ENCODE data around the gene SLC15A3.
A peak's percentile ranks its signal among the peaks of the same experiment; 100 is the strongest.

SLC15A3 gene

DNA sequence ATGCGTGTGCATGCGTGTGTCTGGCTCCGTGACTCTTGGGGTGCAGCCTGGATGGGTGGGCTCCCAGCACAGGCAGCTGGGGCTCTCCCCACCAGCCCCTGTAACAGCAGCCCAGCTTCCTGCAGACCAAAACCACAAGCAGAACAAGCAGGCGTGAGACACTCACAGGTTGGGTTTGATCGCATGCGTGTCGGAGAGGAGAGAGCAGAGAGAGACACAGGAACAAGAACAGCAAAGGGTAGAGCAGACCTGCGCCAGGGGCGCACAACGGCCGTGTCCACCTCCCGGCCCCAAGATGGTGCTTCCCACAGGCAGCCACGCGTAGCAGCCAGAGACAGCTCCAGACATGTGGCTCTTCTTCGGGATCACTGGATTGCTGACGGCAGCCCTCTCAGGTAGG lies 19.5 kb upstream of the SLC15A3 start, which contains the start of gene CD6:
TSS of gene CD6 (plus strand) at position 161 of the 400 bp plus-strand sequence. CDS start at position 347, 186 bp downstream.
- Histone ChIP-seq H2BK120ac (ENCODE audit: low read depth, low read length) (peak within 1 kb of the TSS; percentile 73), H3K79me1 (ENCODE audit: low read depth, low read length) (no peaks in the 10 kb centered on the region)
- WGBS, 2 donors (ENCODE audit: extremely low coverage in 2 of 2, insufficient read length in 2 of 2, insufficient replicate concordance in 1 of 2): no CpG with 5 or more reads among the region's 16 CpGs

DNA sequence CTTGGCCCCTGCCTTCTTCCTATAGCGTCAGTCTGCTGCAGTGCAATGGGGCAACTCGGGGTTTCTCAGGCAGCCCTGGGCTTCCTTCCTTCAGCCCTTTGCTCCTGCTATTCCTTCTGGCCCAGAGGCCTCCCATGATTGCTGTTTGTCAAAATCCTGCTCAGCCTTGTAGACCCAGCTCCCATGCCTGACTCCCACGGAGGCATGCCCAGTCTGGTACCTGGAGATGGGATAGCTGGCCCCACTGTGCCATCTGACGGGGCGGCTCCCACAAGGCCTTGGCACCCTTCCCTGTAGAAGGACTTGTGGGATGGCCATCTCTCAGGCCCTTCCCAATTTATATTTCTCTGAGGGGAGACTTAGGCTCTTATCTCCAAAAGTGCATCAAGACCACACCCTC lies 18.9 kb upstream of the SLC15A3 start:
- H2AK5ac ChIP-seq (ENCODE audit: low read depth, low read length): peak overlapping the region; percentile 60
- peaks cover 0 to 48% (median 2%) of the 10 kb centered on the region in 3 experiments for H3K27me3 ChIP-seq (ENCODE audit: control insufficient read depth in 3 of 3, insufficient read depth in 3 of 3, low read depth in 1 of 3, low read length in 3 of 3)
- H3K9me3 ChIP-seq (replicated peaks in 1 of 2; ENCODE audit: control insufficient read depth in 2 of 2, insufficient read depth in 1 of 2, low read depth in 1 of 2, low read length in 2 of 2): peaks cover 0 to 2% of the 10 kb centered on the region in 2 donors
- H3K36me3 ChIP-seq (replicated peaks in 1 of 2; ENCODE audit: control insufficient read depth in 2 of 2, insufficient read depth in 2 of 2, low read length in 2 of 2): no peaks in the 10 kb centered on the region
- no CpG with 5 or more reads among the region's 5 CpGs for WGBS, 2 donors (ENCODE audit: extremely low coverage in 2 of 2, insufficient read length in 2 of 2, insufficient replicate concordance in 1 of 2)
- H3K4ac ChIP-seq (ENCODE audit: low read length): no peak overlapping the region
- peak overlapping the region; percentile 73 for H2BK120ac ChIP-seq (ENCODE audit: low read depth, low read length)
- H3K23ac ChIP-seq (ENCODE audit: low read depth, low read length, poor library complexity): no peak overlapping the region
- H3K4me3 ChIP-seq (ENCODE audit: low read length in 2 of 2): no peak overlapping the region
- no peak overlapping the region for H3K14ac ChIP-seq (ENCODE audit: low read length)
- no peak overlapping the region for H4K8ac ChIP-seq (ENCODE audit: low read depth, low read length)
- no peak overlapping the region for H3K27ac ChIP-seq (replicated peaks; ENCODE audit: low read length)
- H2BK15ac ChIP-seq (ENCODE audit: low read length): no peak overlapping the region
- H3K4me2 ChIP-seq (ENCODE audit: insufficient read depth, low read length, poor library complexity, severe bottlenecking): no peak overlapping the region
- peaks cover 0 to 3% of the 10 kb centered on the region in 2 donors for H3K4me1 ChIP-seq (ENCODE audit: control insufficient read depth in 2 of 2, insufficient read depth in 1 of 2, low read depth in 1 of 2, low read length in 2 of 2)
- no peak overlapping the region for H3K18ac ChIP-seq (ENCODE audit: low read length)
- H2AFZ ChIP-seq (ENCODE audit: low read length): no peak overlapping the region
- no peak overlapping the region for H2BK12ac ChIP-seq (ENCODE audit: low read length)
- no peaks in the 10 kb centered on the region for H3K79me1 ChIP-seq (ENCODE audit: low read depth, low read length)
- H4K91ac ChIP-seq (ENCODE audit: low read depth, low read length, poor library complexity): no peak overlapping the region
- no peak overlapping the region for H3K9ac ChIP-seq (ENCODE audit: low read depth, low read length, poor library complexity)
- no peak for DNase-seq (ENCODE audit: low spot score)
- peak overlapping the region; percentile 16 for H2BK5ac ChIP-seq (ENCODE audit: low read length)

More for the DNA sequence above, 19.5 kb upstream of the SLC15A3 start, which contains the start of gene CD6:
- no peak for DNase-seq (ENCODE audit: low spot score)
- H3K4ac ChIP-seq (ENCODE audit: low read length): no peak within 1 kb of the TSS
- no peaks in the 10 kb centered on the region for H3K36me3 ChIP-seq (replicated peaks in 1 of 2; ENCODE audit: control insufficient read depth in 2 of 2, insufficient read depth in 2 of 2, low read length in 2 of 2)
- no peak within 1 kb of the TSS for H4K8ac ChIP-seq (ENCODE audit: low read depth, low read length)
- H3K27ac ChIP-seq (replicated peaks; ENCODE audit: low read length): no peak within 1 kb of the TSS
- peak within 1 kb of the TSS; percentile 60 for H2AK5ac ChIP-seq (ENCODE audit: low read depth, low read length)
- peak within 1 kb of the TSS in 1 of 2 donors; percentile 9 for H3K4me3 ChIP-seq (ENCODE audit: low read length in 2 of 2)
- peak within 1 kb of the TSS; percentile 16 for H2BK5ac ChIP-seq (ENCODE audit: low read length)
- peak within 1 kb of the TSS; percentile 53 for H3K18ac ChIP-seq (ENCODE audit: low read length)
- peak within 1 kb of the TSS; percentile 6 for H3K23ac ChIP-seq (ENCODE audit: low read depth, low read length, poor library complexity)
- H2AFZ ChIP-seq (ENCODE audit: low read length): no peak within 1 kb of the TSS
- H3K4me1 ChIP-seq (ENCODE audit: control insufficient read depth in 2 of 2, insufficient read depth in 1 of 2, low read depth in 1 of 2, low read length in 2 of 2): peaks cover 0 to 3% of the 10 kb centered on the region in 2 donors
- H3K27me3 ChIP-seq (ENCODE audit: control insufficient read depth in 3 of 3, insufficient read depth in 3 of 3, low read depth in 1 of 3, low read length in 3 of 3): peaks cover 0 to 43% (median 2%) of the 10 kb centered on the region in 3 experiments
- H2BK15ac ChIP-seq (ENCODE audit: low read length): no peak within 1 kb of the TSS
- H3K9me3 ChIP-seq (replicated peaks in 1 of 2; ENCODE audit: control insufficient read depth in 2 of 2, insufficient read depth in 1 of 2, low read depth in 1 of 2, low read length in 2 of 2): peaks cover 0 to 2% of the 10 kb centered on the region in 2 donors
- H3K4me2 ChIP-seq (ENCODE audit: insufficient read depth, low read length, poor library complexity, severe bottlenecking): no peak within 1 kb of the TSS
- peak within 1 kb of the TSS; percentile 20 for H4K91ac ChIP-seq (ENCODE audit: low read depth, low read length, poor library complexity)
- no peak within 1 kb of the TSS for H3K14ac ChIP-seq (ENCODE audit: low read length)
- no peak within 1 kb of the TSS for H2BK12ac ChIP-seq (ENCODE audit: low read length)
- H3K9ac ChIP-seq (ENCODE audit: low read depth, low read length, poor library complexity): no peak within 1 kb of the TSS

DNA sequence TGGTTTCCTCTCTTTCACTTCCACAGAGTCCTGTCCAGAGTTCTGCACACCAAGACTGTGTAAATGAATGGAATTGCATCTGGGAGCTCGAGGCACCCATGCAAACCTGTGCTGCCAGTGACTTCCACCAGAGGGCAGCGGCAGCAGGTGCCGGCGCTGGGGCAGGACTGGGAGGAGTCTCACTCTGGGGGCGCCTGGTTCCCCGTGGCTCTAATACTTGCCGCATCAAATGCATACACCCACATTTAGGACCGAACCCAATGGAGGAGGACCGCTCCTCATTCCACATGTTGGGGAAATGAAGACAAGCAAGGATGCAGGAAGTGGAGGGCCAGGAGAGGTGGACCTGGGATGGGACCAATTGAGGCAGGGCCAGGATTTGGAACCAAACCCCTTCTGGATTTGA lies 18.4 kb upstream of the SLC15A3 start:
- Histone ChIP-seq H3K4me2 (ENCODE audit: insufficient read depth, low read length, poor library complexity, severe bottlenecking) (no peak overlapping the region), H3K4me1 (ENCODE audit: control insufficient read depth in 2 of 2, insufficient read depth in 1 of 2, low read depth in 1 of 2, low read length in 2 of 2) (peaks cover 0 to 3% of the 10 kb centered on the region in 2 donors), H3K23ac (ENCODE audit: low read depth, low read length, poor library complexity) (no peak overlapping the region), H3K9me3 (replicated peaks in 1 of 2; ENCODE audit: control insufficient read depth in 2 of 2, insufficient read depth in 1 of 2, low read depth in 1 of 2, low read length in 2 of 2) (peaks cover 0 to 2% of the 10 kb centered on the region in 2 donors), H3K14ac (ENCODE audit: low read length) (no peak overlapping the region), H2BK15ac (ENCODE audit: low read length) (no peak overlapping the region), H3K18ac (ENCODE audit: low read length) (peak overlapping the region; percentile 53), H3K27ac (replicated peaks; ENCODE audit: low read length) (no peak overlapping the region), H3K4me3 (ENCODE audit: low read length in 2 of 2) (no peak overlapping the region), H4K8ac (ENCODE audit: low read depth, low read length) (no peak overlapping the region), H3K36me3 (replicated peaks in 1 of 2; ENCODE audit: control insufficient read depth in 2 of 2, insufficient read depth in 2 of 2, low read length in 2 of 2) (no peaks in the 10 kb centered on the region), H3K9ac (ENCODE audit: low read depth, low read length, poor library complexity) (no peak overlapping the region), H4K91ac (ENCODE audit: low read depth, low read length, poor library complexity) (no peak overlapping the region), H2AK5ac (ENCODE audit: low read depth, low read length) (peak overlapping the region; percentile 3), H3K4ac (ENCODE audit: low read length) (no peak overlapping the region), H2BK120ac (ENCODE audit: low read depth, low read length) (no peak overlapping the region), H2AFZ (ENCODE audit: low read length) (no peak overlapping the region), H3K79me1 (ENCODE audit: low read depth, low read length) (no peaks in the 10 kb centered on the region), H3K27me3 (ENCODE audit: control insufficient read depth in 3 of 3, insufficient read depth in 3 of 3, low read depth in 1 of 3, low read length in 3 of 3) (peaks cover 0 to 52% (median 2%) of the 10 kb centered on the region in 3 experiments), H2BK5ac (ENCODE audit: low read length) (peak overlapping the region; percentile 16), H2BK12ac (ENCODE audit: low read length) (no peak overlapping the region)
- WGBS, 2 donors (ENCODE audit: extremely low coverage in 2 of 2, insufficient read length in 2 of 2, insufficient replicate concordance in 1 of 2): no CpG with 5 or more reads among the region's 9 CpGs
- DNase-seq (ENCODE audit: low spot score): no peak

DNA sequence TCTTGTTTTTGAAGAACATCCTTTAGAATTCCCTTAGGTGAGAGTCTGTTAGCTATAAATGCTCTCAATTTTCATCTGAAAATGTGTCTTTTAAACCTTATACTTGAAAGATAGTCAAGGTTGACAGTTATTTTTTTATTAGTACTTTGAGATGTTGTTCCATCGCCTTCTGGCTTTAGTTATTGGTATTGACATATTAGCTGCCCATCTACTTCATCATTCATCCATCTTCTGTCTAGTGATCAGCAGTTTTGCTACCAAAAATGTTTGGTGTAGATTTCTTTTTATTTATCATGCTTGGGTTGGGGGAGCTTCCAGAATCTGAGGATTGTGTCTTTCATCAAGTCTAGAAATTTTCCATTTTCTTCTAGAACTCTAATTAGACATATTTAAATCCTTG lies 16.2 kb upstream of the SLC15A3 start:
- Histone ChIP-seq H2AK5ac (ENCODE audit: low read depth, low read length) (no peak overlapping the region), H4K8ac (ENCODE audit: low read depth, low read length) (no peak overlapping the region), H3K36me3 (replicated peaks in 1 of 2; ENCODE audit: control insufficient read depth in 2 of 2, insufficient read depth in 2 of 2, low read length in 2 of 2) (no peaks in the 10 kb centered on the region), H3K4me2 (ENCODE audit: insufficient read depth, low read length, poor library complexity, severe bottlenecking) (no peak overlapping the region), H3K9me3 (replicated peaks in 1 of 2; ENCODE audit: control insufficient read depth in 2 of 2, insufficient read depth in 1 of 2, low read depth in 1 of 2, low read length in 2 of 2) (peaks cover 0 to 2% of the 10 kb centered on the region in 2 donors), H3K14ac (ENCODE audit: low read length) (no peak overlapping the region), H3K4ac (ENCODE audit: low read length) (no peak overlapping the region), H2AFZ (ENCODE audit: low read length) (no peak overlapping the region), H3K27me3 (ENCODE audit: control insufficient read depth in 3 of 3, insufficient read depth in 3 of 3, low read depth in 1 of 3, low read length in 3 of 3) (peaks cover 0 to 37% (median 2%) of the 10 kb centered on the region in 3 experiments), H2BK15ac (ENCODE audit: low read length) (no peak overlapping the region), H3K4me3 (ENCODE audit: low read length in 2 of 2) (no peak overlapping the region), H2BK5ac (ENCODE audit: low read length) (no peak overlapping the region), H3K27ac (replicated peaks; ENCODE audit: low read length) (no peak overlapping the region), H4K91ac (ENCODE audit: low read depth, low read length, poor library complexity) (no peak overlapping the region), H3K4me1 (ENCODE audit: control insufficient read depth in 2 of 2, insufficient read depth in 1 of 2, low read depth in 1 of 2, low read length in 2 of 2) (no peaks in the 10 kb centered on the region), H2BK120ac (ENCODE audit: low read depth, low read length) (no peak overlapping the region), H2BK12ac (ENCODE audit: low read length) (no peak overlapping the region), H3K18ac (ENCODE audit: low read length) (no peak overlapping the region), H3K79me1 (ENCODE audit: low read depth, low read length) (no peaks in the 10 kb centered on the region), H3K23ac (ENCODE audit: low read depth, low read length, poor library complexity) (no peak overlapping the region), H3K9ac (ENCODE audit: low read depth, low read length, poor library complexity) (no peak overlapping the region)
- no CpG with 5 or more reads among the region's 1 CpG for WGBS, 2 donors (ENCODE audit: extremely low coverage in 2 of 2, insufficient read length in 2 of 2, insufficient replicate concordance in 1 of 2)
- DNase-seq (ENCODE audit: low spot score): no peak

Measured in neuronal stem cell (in vitro differentiated cells).